A673 (cell line): ENCODE measurements around the gene WHRN. TPM values are rescaled to one million over a fixed set of nuclear protein-coding genes. Genes with fewer than 3 reads are reported as not detected.

Experiments
- BruUV-seq: library from RNA; stranded (reverse); fragments of 400-500 nt; replicated peaks from 2 replicates; lab custom pipeline; 2021; lab: Mats Ljungman, UMichigan
- CTCF ChIA-PET: fragments of 300-600 bp; sonication (Branson Sonifier 250); formaldehyde crosslinking; loops from one replicate; lab custom pipeline; 2022; ENCODE audit warnings: antibody characterized with exemption; lab: Charles Lee
- POLR2A ChIA-PET: fragments of 300-600 bp; sonication (Branson Sonifier 250); formaldehyde crosslinking; loops from one replicate; lab custom pipeline; 2022; ENCODE audit warnings: antibody characterized with exemption; ENCODE audit not compliant: low non-redundant PET; lab: Charles Lee
- DNase-seq: peaks from one replicate; pipeline ENCODE4 v3.0.0-alpha.2; 2015; ENCODE audit warnings: low spot score
- H3K27ac ChIP-seq: fragments of 200-600 bp; sonication (generic); 2 replicates; pipeline ENCODE4 v1.5.1; 2016; ENCODE audit warnings: mixed run types, low read depth, mild to moderate bottlenecking, mixed read lengths, antibody characterized with exemption, low read length; ENCODE audit not compliant: poor library complexity, severe bottlenecking
- H3K27me3 ChIP-seq: fragments of 200-600 bp; sonication (generic); replicated peaks from 2 replicates; pipeline ENCODE4 v1.6.1; 2017; ENCODE audit warnings: mixed run types, low read depth, mild to moderate bottlenecking, mixed read lengths, antibody characterized with exemption, low read length; ENCODE audit not compliant: insufficient read depth, poor library complexity
- H3K36me3 ChIP-seq: fragments of 200-600 bp; sonication (generic); 2 replicates; pipeline ENCODE4 v1.6.1; 2016; ENCODE audit warnings: mixed run types, mild to moderate bottlenecking, mixed read lengths, antibody characterized with exemption, low read length; ENCODE audit not compliant: insufficient read depth, poor library complexity, severe bottlenecking
- H3K4me1 ChIP-seq: fragments of 200-600 bp; sonication (generic); 2 replicates; pipeline ENCODE4 v1.6.1; 2017; ENCODE audit warnings: mixed run types, mild to moderate bottlenecking, mixed read lengths, antibody characterized with exemption, low read length; ENCODE audit not compliant: insufficient read depth, poor library complexity, severe bottlenecking
- H3K4me3 ChIP-seq: fragments of 200-600 bp; sonication (generic); 2 replicates; pipeline ENCODE4 v1.5.1; 2016; ENCODE audit warnings: low read depth, mixed run types, mild to moderate bottlenecking, mixed read lengths, low read length; ENCODE audit not compliant: poor library complexity, severe bottlenecking
- H3K9me3 ChIP-seq: fragments of 200-600 bp; sonication (generic); 2 replicates; pipeline ENCODE4 v1.6.1; 2016; ENCODE audit warnings: mixed run types, low read depth, mild to moderate bottlenecking, mixed read lengths, antibody characterized with exemption, low read length; ENCODE audit not compliant: poor library complexity, severe bottlenecking
- EZH2 ChIP-seq: fragments of 200-600 bp; sonication (generic); IDR thresholded peaks from 2 replicates; pipeline ENCODE4 v1.6.1; 2017; ENCODE audit warnings: borderline replicate concordance, low read depth, mild to moderate bottlenecking, mixed read lengths, antibody characterized with exemption, low read length; ENCODE audit not compliant: poor library complexity, severe bottlenecking
- intact Hi-C: fragments of 100-400 bp; cut with micrococcal nuclease; formaldehyde crosslinking; loops from one replicate; pipeline ENCODE4 v1.10.0; 2022; ENCODE audit not compliant: unreplicated experiment
- total RNA-seq: library from RNA; stranded (reverse); gene quantifications from 2 replicates; pipeline ENCODE4 v1.2.3, GENCODE V29; 2021
- TF ChIP-seq, protein P1 (sequence below): fragments of 300-800, 200-600 bp; sonication (generic); conservative IDR thresholded peaks from 2 replicates; pipeline ENCODE4 v1.5.1; 2017; ENCODE audit warnings: low read depth, mild to moderate bottlenecking, antibody characterized with exemption, low read length, moderate library complexity, mixed read lengths

The WHRN gene
- total RNA-seq, 1 experiment from 2014 or later, result 9.1 TPM

DNA sequence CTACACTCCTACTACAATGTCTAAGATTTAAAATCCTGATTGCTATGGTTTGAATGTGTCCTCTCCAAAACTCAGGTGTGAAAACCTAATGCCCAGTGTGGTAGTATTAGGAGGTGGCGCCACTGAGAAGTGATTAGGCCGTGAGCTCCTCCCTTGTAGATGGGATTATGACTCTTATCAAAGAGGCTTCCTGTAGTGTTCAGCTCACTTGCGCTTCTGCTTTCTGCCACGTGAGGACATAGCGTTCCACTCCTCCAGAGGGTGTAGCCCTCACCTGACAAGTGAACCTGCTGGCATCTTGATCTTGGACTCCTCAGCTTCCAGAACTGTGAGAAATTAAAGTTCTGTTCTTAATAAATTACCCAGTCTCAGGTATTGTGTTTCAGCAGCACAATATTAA lies 33.0 kb upstream of the WHRN start:
- TF ChIP-seq, protein P1, sequence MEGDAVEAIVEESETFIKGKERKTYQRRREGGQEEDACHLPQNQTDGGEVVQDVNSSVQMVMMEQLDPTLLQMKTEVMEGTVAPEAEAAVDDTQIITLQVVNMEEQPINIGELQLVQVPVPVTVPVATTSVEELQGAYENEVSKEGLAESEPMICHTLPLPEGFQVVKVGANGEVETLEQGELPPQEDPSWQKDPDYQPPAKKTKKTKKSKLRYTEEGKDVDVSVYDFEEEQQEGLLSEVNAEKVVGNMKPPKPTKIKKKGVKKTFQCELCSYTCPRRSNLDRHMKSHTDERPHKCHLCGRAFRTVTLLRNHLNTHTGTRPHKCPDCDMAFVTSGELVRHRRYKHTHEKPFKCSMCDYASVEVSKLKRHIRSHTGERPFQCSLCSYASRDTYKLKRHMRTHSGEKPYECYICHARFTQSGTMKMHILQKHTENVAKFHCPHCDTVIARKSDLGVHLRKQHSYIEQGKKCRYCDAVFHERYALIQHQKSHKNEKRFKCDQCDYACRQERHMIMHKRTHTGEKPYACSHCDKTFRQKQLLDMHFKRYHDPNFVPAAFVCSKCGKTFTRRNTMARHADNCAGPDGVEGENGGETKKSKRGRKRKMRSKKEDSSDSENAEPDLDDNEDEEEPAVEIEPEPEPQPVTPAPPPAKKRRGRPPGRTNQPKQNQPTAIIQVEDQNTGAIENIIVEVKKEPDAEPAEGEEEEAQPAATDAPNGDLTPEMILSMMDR, result no peak
- no peak for TF ChIP-seq EZH2
- Histone ChIP-seq H3K4me1 (no peaks in the 10 kb centered on the region), H3K9me3 (peaks cover 4% of the 10 kb centered on the region), H3K36me3 (no peaks in the 10 kb centered on the region), H3K4me3 (no peak overlapping the region), H3K27ac (no peak overlapping the region), H3K27me3 (no peaks in the 10 kb centered on the region)
- intact Hi-C loops, result no loop called here
- ChIA-PET CTCF (no interaction called here), POLR2A (no interaction called here)
- BruUV-seq, result no TSS peak
- DNase-seq, result peak; percentile 9

DNA sequence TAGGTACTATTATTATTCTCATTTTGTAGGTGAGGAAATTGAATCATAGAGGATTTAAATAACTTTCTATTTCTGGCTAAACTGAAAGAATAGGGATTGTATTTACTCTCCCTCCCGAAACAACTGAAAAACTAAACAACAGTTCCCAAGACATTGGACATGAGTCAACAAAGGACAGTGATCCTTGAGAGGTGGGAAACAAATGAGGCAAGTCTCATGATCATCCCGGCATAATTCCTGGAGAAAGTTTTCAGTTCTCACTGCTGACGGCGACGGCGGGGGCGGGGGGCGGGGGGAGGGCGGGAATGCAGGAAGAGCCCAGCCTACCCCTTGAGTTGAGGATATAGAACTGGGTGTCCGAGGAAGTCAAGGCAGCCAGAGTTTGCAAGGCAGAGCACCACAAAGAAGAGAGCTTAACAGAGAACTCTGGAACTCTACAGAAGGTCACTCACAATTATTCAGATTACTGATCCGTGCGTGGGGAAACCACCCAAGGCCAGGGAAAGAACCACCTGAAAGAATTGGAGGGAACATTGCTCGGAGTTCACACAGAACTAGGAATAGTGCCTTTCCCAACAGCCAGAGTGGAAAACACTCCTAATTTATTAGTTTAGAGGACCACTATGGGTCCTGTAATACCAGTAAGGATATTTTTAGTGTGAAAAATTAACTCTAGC lies 27.4 kb upstream of the WHRN start:
- intact Hi-C loops, result no loop called here
- Histone ChIP-seq H3K4me3 (no peak overlapping the region), H3K9me3 (peaks cover 4% of the 10 kb centered on the region), H3K27me3 (no peaks in the 10 kb centered on the region), H3K36me3 (no peaks in the 10 kb centered on the region), H3K4me1 (no peaks in the 10 kb centered on the region), H3K27ac (no peak overlapping the region)
- ChIA-PET CTCF (no interaction called here), POLR2A (no interaction called here)
- no peak for DNase-seq
- BruUV-seq, result no TSS peak
- TF ChIP-seq EZH2, result no peak
- TF ChIP-seq, protein P1, result no peak

DNA sequence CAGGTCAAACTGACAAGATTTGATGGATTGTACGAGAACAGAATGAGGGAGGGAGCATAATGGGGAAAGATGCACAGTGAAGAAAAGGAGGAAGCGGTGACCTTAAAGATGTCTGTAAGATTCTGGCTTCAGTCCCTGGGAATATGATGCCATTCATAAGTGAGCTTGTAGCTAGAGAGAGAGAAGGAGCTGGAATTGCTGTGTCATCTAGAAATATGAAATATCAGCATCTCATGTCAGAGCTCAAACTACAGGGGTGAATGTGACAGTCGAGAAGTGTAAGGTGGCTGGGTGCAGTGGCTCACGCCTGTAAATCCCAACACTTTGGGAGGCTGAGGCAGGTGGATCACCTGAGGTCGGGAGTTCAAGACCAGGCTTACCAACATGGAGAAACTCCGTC lies 24.0 kb upstream of the WHRN start:
- ChIA-PET CTCF (interaction anchor here (1.0 kb wide), 1 partner anchor 25 kb away, joined by 3 read pairs; no protein-coding TSS in a partner anchor), POLR2A (no interaction called here)
- Histone ChIP-seq H3K27ac (no peak overlapping the region), H3K4me3 (no peak overlapping the region), H3K36me3 (no peaks in the 10 kb centered on the region), H3K9me3 (no peaks in the 10 kb centered on the region), H3K27me3 (no peaks in the 10 kb centered on the region), H3K4me1 (no peaks in the 10 kb centered on the region)
- no TSS peak for BruUV-seq
- intact Hi-C loops, result no loop called here
- TF ChIP-seq, protein P1, result no peak
- no peak for TF ChIP-seq EZH2
- DNase-seq, result no peak
